Stimulated activated CD8-positive, alpha-beta memory T cell treated with anti-CD3 and anti-CD28 coated beads, Interleukin-15, amount 100 ng/mL, for 1 hour (primary cell): ENCODE measurements around the gene NSF.
"Not testable (repeated sequence)": the region's sequence is repeated elsewhere in the genome, so short reads cannot be mapped to it uniquely, and the experiment has no call there.

Experiments used
- DNase-seq: peaks from one replicate; pipeline ENCODE4 v3.0.0-alpha.2; 2020; ENCODE audit warnings: low read depth

Gene NSF

DNA sequence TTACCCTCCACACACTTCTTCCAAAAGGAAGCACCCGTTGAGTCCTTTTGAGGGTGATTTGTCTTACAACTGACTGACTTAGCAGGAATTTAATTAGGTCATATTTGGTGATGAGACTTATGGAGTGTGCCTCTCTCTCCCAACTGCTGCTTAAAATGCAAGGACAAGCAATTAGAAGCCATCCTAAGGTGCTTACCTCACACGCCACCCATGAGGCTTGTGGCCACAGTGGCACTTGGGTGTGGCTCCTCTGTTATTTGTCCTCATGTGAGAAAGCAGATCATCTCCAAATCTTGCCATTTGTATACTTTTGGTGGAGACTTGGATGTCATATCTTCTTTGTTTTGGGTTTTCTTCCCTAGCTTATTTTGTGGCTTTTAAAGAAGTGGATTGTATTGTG lies 166.4 kb downstream of the NSF start:
- DNase-seq, result no peak

DNA sequence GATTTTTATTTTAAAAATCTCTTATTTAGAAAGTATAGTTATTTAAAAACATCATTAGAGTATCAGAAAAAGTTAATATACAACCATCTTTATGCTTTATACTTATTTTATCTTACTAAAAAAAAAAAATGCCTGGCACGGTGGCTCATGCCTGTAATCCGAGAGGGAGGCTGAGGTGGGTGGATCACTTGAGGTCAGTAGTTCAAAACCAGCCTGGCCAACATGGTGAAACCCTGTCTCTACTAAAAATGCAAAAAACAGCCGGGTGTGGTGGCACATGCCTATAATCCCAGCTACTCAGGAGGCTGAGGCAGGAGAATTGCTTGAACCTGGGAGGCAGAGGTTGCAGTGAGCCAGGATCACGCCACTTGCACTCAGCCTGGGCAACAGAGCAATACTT lies 167.1 kb downstream of the NSF start:
- DNase-seq, result not testable (repeated sequence)

DNA sequence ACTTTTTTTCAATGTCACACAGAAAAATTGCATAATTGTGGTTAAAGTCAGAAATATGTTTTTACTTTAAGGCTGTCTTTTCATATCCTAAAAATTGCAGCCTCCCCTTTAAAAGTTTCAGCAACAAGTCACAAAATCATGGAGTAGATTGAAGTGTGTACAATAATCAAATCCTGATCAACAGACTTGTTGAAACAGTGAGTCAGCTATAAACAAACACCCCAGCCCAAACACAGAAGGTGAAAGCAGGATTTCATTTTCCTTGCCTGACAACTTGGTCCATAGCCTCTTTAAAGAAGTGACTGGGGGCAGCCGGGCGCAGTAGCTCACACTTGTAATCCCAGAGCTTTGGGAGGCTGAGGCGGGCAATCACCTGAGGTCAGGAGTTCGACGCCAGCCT lies 168.1 kb downstream of the NSF start:
- no peak for DNase-seq

DNA sequence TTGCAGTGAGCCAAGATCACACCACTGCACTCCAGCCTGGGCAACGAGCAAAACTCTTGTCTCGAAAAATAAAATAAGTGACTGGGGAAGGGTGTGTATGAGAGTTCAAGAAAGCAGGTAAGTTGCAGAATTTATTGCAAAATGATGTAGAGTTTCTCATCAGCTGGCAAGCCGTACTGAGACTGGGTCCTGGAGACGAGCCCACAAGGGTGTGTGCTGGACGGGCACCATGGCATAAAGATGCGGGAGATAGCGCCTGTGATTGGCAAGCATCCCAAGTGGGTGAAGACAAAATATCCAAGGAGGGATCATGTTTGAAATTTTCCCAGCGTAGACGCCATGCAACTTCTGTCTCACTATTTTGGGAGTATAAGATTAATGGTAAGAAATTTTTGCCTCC lies 168.7 kb downstream of the NSF start:
- no peak for DNase-seq

DNA sequence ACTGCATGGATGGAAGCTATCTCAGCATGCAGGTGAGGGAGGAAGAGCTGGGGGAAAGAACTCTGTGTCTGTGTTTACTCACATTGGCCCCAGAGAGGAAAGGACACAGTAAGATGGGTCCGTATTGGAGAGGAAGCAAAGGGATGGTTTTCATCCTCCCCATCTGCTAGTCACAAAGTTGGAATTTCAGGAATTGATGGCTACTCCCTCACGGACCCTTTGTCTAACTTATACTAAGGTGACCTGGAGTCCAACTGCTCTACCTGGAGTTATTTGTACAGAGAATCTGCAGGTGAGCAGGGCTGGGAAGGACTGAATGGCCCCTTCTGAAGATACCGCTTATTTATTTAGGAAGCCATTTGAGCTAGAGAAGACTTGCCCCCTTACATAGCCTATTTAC lies 172.9 kb downstream of the NSF start:
- no peak for DNase-seq

DNA sequence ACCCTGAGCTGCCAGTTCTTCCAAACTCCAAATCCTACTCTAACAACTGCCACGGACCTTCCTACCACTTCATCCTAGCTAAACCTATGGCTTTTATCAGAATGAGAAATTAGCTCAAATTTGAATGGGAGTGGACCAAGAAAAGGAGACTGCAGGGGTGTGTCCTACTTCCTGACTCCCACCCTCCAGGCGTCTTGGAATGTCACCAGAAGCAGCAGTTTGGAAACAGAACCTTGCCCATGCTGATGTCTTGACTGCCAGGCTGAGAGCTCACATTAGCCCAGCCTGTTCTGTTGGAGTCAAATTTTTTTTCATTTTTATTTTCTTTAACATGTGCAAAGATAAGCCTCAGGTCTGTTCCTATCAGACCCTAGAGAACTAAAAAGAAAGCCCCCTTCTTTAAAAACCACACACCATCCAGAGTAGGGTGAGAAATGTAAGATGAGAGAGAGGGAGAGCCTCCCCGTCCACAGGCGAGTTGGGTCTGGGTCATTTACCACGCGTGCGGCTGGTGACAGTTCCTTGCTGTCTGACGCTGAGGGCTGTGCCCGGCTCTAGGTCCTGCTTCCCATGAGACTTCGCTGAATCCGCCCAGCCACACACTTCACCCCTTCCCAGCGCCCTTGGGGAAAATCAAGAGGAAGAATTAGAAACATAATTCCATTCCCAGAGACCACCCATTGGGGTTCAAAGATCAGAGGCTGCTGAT lies 173.7 kb downstream of the NSF start:
- DNase-seq, result no peak

DNA sequence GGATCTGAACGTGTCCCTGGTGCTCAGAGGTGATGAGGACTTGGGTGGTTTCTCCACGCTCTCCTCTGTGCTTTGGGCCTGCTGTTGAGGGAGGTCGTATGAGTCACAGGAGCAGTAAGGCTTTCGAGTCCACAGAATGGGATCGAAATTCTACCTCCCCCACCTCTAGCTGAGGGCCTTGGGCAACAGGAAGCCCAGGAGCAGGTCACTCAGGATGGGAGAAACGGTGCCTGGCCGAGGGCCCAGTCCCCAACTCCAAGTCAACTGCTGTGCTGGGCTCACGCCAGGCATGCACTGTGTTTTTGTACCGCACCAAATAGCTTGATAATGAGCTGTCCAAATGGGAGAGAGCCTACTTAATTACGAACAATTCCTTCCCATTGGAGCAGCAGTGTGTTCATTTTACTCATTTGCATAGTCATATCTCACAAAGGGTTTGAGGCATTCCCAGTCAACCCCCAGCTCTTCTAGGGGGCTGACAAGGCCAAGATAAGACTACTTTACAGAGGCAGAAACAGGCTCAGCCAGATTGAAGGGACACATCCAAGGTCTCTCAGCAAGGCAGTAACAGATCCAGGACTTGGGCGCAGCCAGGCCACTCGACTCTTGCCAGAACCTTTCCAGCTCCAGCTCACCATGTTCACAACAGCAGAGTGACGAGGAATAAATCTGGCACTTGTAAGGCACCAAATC lies 174.4 kb downstream of the NSF start:
- no peak for DNase-seq

DNA sequence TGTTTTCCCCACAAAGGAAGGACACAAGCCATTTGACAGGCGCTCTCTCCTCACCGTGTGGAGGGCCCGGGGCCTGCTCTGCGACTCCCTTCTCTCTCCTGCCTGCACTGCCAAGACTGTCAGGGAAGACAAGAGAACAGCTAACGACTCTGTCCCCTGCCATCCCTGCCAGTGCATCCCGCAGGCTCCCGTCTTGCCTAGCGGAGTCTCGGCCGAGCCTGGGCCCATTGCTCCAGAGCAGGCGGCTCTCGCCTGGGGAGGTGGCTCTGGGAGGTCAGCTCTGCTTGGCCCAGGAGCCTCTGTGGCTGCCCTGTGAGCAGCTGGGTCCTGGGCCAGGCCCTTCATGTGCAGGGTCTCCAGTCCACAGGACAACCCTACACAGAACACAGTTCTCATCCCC lies 175.0 kb downstream of the NSF start:
- no peak for DNase-seq

DNA sequence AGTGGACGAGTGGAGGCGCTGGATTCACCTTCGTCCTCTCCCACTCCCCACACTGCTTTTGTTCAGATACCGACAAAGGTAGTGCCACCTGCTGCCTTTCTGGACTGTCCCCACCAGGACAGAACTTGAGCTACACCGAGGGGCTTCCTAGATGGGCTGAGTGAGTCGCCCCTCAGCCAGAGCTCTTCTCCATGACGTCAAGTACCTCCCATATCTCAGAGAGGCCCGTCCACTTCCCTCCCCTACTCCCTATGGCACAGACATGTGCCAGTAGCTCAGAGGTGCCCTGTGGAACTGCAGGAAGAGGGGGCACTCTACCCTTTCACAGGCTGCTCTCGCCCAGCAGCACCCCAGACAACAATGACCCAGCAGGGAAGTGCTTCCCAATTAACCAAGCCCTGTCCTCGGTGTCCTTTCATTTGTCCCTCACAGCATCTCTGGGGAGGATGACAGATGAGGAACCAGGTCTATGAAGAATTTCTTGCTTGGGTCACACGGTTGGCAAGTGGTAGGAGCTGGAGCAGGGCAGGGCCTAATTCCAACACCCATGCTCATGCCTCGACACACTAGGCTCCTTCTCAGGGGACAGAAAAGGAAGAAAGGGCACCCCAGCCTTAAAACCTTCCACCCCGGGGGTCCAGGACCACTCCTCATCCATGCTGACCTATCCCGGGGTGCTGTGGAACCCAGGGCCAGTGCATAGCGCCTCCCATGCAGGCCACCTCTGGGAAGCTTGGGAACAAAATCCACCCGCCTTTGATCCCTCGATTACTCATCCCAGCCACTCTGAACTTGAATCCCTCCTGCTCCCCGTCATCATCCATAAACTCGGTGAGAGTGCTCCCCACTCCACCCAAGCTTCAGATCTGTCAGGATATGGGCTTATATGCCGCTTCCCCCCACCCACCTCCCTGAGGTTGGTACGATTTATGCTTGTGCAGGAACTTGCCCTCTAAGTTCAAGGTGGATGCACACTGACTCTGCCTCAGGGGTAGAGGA lies 176.3 kb downstream of the NSF start:
- no peak for DNase-seq

DNA sequence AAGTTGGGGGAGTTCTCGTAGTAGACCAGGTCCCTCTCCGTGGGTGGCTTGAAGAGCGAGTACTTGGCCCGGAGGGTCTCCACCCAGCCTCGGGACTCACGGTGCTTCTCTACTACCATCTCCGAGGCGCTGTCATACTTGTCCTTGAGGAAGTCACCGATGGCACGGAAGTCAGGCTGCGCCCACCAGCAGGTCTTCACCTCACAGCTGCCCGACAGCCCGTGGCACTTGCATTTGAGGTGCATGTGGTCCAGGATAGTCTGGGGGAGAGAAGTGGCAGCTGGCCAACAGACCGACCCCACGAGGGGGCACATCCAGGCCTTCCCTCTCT lies 178.0 kb downstream of the NSF start:
- DNase-seq, result no peak

DNA sequence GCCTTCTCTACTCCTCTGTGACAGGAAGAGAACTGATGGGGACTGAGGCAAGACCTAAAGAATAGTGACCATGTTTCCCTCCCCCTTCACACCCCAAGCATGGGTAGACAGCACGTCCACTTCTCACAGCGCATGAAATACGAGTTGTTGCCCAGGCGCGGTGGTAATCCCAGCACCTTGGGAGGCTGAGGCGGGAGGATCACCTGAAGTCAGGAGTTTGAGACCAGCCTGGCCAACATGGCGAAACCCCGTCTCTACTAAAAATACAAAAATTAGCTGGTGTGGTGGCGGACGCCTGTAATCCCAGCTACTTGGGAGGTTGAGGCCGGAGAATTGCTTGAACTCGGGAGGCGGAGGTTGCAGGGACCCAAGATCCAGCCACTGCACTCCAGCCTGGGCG lies 178.4 kb downstream of the NSF start:
- not testable (repeated sequence) for DNase-seq

DNA sequence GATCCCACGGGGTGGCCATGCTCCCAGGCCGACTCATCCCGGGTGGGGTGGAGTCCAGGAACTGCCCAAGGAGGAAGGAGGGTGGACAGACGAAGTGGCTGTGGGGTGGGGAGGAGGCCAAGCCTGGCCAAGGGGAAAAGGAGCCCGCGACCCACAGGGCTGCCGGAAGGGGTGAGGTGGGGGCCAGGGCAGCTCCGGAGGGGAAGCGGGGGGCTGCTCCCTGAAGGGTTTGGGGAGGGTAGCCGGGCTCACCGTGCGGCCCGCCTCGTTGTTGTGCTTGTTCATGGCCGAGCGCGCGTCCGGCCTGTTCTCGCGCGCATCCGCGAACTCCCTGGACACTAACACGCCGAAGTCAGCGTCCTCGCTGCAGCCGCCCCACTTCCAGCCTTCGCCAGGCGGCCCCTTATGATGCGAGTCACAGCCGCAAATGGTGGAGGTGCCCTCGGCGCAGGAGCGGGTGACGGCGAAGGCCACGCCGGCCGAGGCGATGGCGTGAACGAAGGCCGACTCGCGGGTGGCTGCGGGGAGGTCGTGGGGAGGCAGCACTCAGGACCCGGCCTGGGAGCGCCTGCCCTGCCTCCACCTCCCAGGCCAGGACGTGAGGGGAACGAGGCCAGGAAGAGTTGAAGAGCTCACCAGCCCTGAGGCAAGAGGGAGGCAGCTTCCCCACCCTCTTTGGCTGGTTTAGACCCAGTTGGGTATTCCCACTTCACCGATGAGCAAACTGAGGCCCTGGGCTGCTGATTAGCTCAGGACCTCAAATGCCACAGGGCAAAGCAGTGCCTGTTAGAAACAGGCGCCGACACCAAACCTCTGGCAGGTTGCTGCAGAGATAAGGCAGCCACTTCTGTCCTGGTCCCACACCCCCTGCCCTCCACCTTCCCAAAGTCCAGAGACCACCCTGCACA lies 179.3 kb downstream of the NSF start:
- DNase-seq, result no peak

DNA sequence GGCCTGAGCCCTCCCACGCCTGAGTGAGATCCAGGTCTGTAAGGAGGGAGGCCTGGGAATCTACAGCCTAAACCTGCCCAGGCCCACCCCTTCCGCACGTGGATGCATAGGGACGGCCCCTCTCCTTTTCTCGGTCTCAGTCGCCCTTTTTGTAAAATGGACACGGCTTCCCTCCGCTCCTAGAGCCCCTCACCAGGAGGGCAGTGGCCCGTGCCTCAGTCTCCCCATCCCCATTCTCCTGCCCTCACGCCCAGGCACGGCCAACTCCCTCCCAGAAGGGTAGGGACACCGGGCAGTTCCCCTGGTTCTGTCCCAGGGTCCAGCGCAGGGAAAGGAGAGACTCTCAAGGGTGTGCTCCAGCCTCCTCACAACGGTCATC lies 180.0 kb downstream of the NSF start:
- no peak for DNase-seq

DNA sequence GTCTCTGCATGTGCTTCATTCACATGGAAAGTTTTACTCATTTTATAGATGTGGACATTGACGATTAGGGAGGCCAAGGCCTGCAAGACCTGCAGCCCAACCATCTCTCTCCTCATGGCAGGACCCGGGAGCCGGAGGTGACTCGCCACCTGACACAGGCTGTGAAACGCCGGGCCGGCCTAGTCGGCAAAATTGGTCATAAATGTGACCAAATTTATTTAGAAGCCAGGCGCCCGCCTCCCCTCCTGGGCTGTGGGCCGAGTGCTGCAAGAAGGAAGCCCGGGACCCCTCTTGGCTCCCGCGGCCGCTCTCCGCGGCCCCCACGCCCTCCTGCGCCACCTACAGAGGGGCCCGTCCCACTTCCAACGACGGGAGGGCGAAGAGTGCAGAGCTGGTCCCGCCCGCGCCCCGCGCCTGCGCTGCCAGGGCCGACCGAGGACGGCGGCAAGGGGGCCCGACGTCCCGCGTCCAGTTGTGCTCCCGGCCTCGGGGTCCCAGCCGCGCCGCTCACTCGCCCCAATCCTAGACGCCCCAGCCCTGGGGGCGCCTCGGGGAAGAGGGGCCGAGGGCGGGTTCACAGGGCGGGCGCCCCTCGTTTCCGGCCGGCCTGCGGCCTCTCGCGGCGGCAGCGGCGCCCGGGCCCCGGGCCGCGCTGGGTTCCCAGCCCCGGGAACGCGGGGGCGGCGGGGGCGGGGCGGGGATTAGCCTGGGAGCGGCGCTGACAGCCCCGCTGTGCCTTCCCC lies 180.5 kb downstream of the NSF start:
- no peak for DNase-seq

DNA sequence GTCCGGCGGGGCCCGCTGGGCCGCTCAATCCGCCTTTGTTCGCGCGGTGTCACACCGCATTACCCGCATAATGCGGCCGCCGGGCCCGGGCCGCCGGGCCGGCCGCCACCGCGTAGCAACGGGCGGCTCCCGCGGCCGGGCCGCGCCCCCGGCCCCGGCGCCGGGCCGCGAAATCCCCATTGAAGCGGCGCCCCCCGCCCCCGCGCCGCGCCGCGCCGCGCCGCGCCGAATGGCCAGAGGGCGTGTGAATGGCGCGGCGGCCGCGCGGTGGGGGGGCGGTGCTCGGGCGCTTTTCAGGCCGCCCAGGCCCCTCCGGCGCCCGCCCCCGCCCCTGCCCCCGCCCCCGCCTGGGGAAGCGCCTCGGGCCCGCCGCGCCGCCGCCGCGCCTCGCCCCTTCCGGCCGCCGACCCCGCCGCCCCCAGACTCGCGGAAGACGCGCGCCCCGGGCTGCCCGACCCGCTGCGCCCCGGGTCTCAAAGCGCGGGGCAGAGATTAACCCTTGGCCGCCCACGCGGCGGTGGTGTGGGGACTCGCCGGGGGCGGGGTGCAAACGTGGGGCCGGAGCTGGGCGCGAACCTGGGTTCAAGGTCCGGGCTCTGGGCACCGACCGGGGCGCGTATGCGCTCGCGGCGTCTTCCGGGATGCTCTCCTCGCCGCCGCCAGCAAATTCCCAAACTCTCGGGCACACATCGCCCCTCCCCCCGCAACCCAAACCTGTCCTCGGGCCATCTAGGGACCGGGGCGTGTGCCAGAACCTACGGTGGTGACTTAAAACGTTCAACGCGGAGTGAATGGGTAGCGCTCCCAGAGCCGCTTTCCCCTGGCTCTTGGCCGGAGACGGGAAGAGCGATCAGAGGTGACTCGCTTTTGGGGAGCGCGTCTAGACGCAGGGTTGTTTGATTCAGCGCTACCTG lies 181.3 kb downstream of the NSF start:
- no peak for DNase-seq

DNA sequence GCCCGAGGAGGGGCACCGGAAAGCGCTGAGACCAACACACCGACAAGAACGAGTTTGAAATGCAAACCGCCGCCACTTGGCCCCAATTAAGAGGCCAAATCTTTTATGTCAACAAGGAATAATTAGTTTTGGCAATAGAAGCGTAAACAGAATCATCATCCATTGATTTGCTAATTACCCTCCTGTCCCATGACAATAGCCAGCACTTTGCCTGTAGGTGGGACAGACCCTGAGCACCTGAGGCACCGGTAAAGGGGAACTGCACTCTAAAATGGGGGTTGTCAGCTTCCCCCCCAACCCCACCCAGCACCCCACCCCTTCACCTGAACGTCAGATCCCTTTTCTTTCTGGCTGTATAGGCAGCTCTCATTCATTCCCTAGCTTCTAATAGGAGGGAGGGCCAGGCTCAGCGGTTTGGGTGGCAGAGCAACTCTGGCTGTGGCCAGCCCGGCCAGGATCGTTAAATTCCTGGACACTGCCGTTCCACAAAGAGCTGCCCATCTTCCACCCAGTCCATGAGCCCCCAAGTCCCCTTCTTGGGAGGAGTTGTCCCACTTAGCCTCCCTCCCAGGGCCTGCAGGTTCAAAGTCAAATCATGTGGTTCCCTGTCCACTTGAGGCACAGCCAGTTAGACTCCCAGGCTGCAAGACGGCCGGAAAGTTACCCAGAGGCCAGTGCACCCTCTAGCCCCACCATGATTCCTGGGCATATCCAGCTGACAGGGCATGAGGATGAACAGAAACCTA lies 182.2 kb downstream of the NSF start:
- no peak for DNase-seq

DNA sequence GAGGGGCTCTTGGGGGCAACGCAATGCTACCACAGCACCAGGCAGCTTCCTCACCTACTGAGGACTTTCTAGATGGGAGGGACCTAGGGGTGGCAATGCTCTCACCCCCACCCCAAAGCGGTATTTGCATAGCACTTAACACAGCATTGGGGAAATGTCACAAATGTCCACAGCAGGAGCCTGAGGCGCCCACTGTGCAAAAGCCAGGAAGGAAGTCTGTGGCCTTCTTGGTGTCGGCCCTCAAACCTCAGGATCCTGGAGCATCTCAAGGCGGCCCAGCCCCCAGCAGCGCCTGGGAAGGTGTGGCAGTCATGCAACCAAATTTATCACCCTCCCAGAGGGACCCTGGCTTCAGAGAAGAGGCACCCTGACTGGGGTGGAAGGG lies 182.7 kb downstream of the NSF start:
- no peak for DNase-seq

DNA sequence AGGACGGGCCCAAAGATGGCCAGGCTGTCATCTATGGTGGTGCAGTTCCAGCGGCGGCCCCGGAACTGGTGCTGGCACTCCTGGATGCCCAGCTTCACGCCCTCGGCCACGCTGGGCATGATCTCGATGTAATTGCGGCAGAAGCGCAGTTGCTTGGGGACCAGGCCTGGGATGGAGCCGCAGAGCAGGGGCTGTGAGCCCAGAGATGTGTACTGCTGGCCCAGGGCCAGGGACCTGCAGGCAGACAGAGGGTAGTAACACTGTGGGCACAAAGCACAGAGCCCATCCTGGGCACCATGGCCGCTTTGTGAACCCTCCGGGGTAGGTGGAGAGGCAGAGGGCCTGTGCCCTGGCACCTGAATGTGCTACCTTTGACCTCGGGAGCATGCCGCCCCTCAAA lies 183.2 kb downstream of the NSF start:
- no peak for DNase-seq

DNA sequence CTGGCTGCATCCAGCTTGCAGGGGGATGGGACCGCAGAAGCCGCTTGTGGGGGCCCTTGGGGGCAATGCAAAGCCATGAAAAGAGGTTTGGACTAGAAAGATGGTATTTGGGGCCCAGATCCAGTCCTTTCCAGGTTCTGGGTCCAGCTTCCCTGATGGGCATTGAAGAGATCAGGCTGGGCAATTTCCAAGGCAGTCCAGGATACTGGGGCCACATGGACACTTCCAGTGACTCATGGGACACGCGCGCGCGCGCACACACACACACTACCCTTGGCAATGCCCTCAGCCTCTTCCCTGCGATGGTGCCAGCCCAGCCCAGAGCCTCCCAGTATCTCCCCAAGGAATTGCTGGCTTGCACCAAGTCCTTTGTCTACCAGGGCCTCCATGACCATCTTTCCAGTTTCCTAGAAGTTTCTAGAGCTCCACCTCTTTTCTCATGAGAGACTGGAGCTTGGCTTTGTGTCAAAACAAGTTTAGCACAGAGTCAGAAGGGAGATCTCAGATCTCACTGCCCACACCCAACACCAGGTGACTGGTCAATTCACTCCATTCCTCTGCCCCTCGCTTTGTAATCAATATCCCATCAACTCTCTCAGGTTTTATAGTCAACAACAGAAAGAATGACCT lies 183.8 kb downstream of the NSF start:
- no peak for DNase-seq
